ENCODE data around the gene ATP10A.

The ATP10A gene

GRCh38 chr15:25852027-25852426, 11.1 kb downstream of the ATP10A start:
- TF ChIP-seq CTCF (conservative IDR thresholded peaks at IDR 0.05; ENCODE audit: low read depth), result no peak
- no peak for DNase-seq (ENCODE audit: low spot score)
- CTCF ChIA-PET, result no interaction called here
- no peak overlapping the region for H3K27ac ChIP-seq
- POLR2A ChIA-PET (ENCODE audit: low non-redundant PET), result no interaction called here

- peak; percentile 69 for DNase-seq (ENCODE audit: low spot score)
- CTCF ChIA-PET, result no interaction called here
- no peak for TF ChIP-seq CTCF (conservative IDR thresholded peaks at IDR 0.05; ENCODE audit: low read depth)
- POLR2A ChIA-PET (ENCODE audit: low non-redundant PET), result no interaction called here
- H3K27ac ChIP-seq, result peak overlapping the region; percentile 92
Observed at GRCh38 chr15:25850154-25851111, 12.7 kb downstream of the ATP10A start.

- CTCF ChIA-PET, result no interaction called here
- POLR2A ChIA-PET (ENCODE audit: low non-redundant PET), result no interaction called here
- H3K27ac ChIP-seq, result peak overlapping the region; percentile 92
- DNase-seq (ENCODE audit: low spot score), result no peak
- no peak for TF ChIP-seq CTCF (conservative IDR thresholded peaks at IDR 0.05; ENCODE audit: low read depth)
Observed at GRCh38 chr15:25849157-25849921, 13.8 kb downstream of the ATP10A start.

- H3K27ac ChIP-seq, result peak overlapping the region; percentile 92
- ChIA-PET CTCF (no interaction called here), POLR2A (ENCODE audit: low non-redundant PET) (no interaction called here)
- no peak for TF ChIP-seq CTCF (conservative IDR thresholded peaks at IDR 0.05; ENCODE audit: low read depth)
- no peak for DNase-seq (ENCODE audit: low spot score)
Observed at GRCh38 chr15:25848784-25849156, 14.4 kb downstream of the ATP10A start.

GRCh38 chr15:25848325-25848724, 14.8 kb downstream of the ATP10A start:
- no peak for TF ChIP-seq CTCF (conservative IDR thresholded peaks at IDR 0.05; ENCODE audit: low read depth)
- POLR2A ChIA-PET (ENCODE audit: low non-redundant PET), result no interaction called here
- CTCF ChIA-PET, result no interaction called here
- DNase-seq (ENCODE audit: low spot score), result no peak
- H3K27ac ChIP-seq, result peak overlapping the region; percentile 92

GRCh38 chr15:25847051-25847450, 16.1 kb downstream of the ATP10A start:
- ChIA-PET CTCF (interaction anchor here (0.8 kb wide), 1 partner anchor 319 kb away, joined by 3 read pairs; no protein-coding TSS in a partner anchor), POLR2A (ENCODE audit: low non-redundant PET) (interaction anchor here (0.6 kb wide), 1 partner anchor 190 kb away, joined by 3 read pairs; no protein-coding TSS in a partner anchor)
- no peak for TF ChIP-seq CTCF (conservative IDR thresholded peaks at IDR 0.05; ENCODE audit: low read depth)
- H3K27ac ChIP-seq, result peak overlapping the region; percentile 55
- no peak for DNase-seq (ENCODE audit: low spot score)
